Nephron progenitor cell (in vitro differentiated cells): ENCODE data around the gene HCFC1R1.

ENCODE experiments used
- DNase-seq: peaks from one replicate; pipeline ENCODE4 v3.0.0; 2021
- H3K27ac Mint-ChIP-seq: 2 replicates; pipeline ENCODE4 v1.8.0; 2021; ENCODE audit warnings: mild to moderate bottlenecking, moderate library complexity, mixed read lengths
- H3K27me3 Mint-ChIP-seq: 2 replicates; pipeline ENCODE4 v1.8.0; 2021; ENCODE audit warnings: mild to moderate bottlenecking, low read depth, mixed read lengths; ENCODE audit not compliant: poor library complexity
- H3K36me3 Mint-ChIP-seq: 2 replicates; pipeline ENCODE4 v1.8.0; 2021; ENCODE audit warnings: low read depth, mixed read lengths
- H3K4me1 Mint-ChIP-seq: 2 replicates; pipeline ENCODE4 v1.8.0; 2021; ENCODE audit warnings: mixed read lengths
- H3K4me3 Mint-ChIP-seq: 2 replicates; pipeline ENCODE4 v1.8.0; 2021; ENCODE audit warnings: mild to moderate bottlenecking, moderate library complexity, mixed read lengths
- H3K9me3 Mint-ChIP-seq: 2 replicates; pipeline ENCODE4 v1.8.0; 2021; ENCODE audit warnings: mild to moderate bottlenecking, moderate library complexity, mixed read lengths
- CTCF ChIP-seq: fragments of 200-600 bp; sonication (generic); IDR thresholded peaks from 2 replicates; pipeline ENCODE4 v1.5.0; 2021; ENCODE audit warnings: antibody characterized with exemption

HCFC1R1 gene

GRCh38 chr16:2985462-2985861 lies 38.3 kb downstream of the HCFC1R1 start:
- peaks cover 36% of the 10 kb centered on the region for H3K4me1 Mint-ChIP-seq
- peaks cover 16% of the 10 kb centered on the region for H3K27me3 Mint-ChIP-seq
- TF ChIP-seq CTCF: no peak
- H3K27ac Mint-ChIP-seq: no peak overlapping the region
- H3K4me3 Mint-ChIP-seq: no peak overlapping the region
- no peaks in the 10 kb centered on the region for H3K9me3 Mint-ChIP-seq
- DNase-seq: no peak
- H3K36me3 Mint-ChIP-seq: no peaks in the 10 kb centered on the region

DNA sequence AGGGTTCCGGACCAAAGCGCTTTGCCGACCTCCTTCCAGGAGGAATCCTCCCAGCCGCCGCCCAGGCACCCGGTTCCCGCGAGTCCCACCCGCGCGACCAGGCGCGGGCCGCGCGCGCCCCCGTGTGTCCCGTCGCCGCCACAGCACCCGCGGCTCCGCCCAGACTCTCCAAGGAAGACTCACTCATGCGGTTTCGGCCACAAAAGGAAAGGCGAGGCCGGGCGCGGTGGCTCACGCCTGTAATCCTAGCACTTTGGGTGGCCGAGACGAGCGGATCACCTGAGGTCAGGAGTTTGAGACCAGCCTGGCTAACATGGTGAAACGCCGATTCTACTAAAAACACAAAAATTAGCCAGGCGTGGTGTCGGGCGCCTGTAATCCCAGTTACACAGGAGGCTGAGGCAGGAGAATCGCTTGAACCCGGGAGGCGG lies 40.0 kb downstream of the HCFC1R1 start:
- Mint-ChIP-seq H3K27ac (no peak overlapping the region), H3K4me3 (peak overlapping the region; percentile 42), H3K36me3 (no peaks in the 10 kb centered on the region)

GRCh38 chr16:2982402-2982801 lies 41.3 kb downstream of the HCFC1R1 start:
- peaks cover 24% of the 10 kb centered on the region for H3K4me1 Mint-ChIP-seq
- TF ChIP-seq CTCF: no peak
- H3K4me3 Mint-ChIP-seq: peak overlapping the region; percentile 75
- no peak overlapping the region for H3K27ac Mint-ChIP-seq
- no peaks in the 10 kb centered on the region for H3K36me3 Mint-ChIP-seq
- DNase-seq: no peak
- peaks cover 14% of the 10 kb centered on the region for H3K27me3 Mint-ChIP-seq
- H3K9me3 Mint-ChIP-seq: no peaks in the 10 kb centered on the region

More for the DNA sequence above, 40.0 kb downstream of the HCFC1R1 start:
- DNase-seq: peak; percentile 91
- Mint-ChIP-seq H3K27me3 (peaks cover 14% of the 10 kb centered on the region), H3K4me1 (peaks cover 32% of the 10 kb centered on the region), H3K9me3 (no peaks in the 10 kb centered on the region)
- peak; percentile 89 for TF ChIP-seq CTCF

- H3K4me1 Mint-ChIP-seq: peaks cover 24% of the 10 kb centered on the region
- H3K4me3 Mint-ChIP-seq: peak overlapping the region; percentile 75
- no peak for TF ChIP-seq CTCF
- peaks cover 16% of the 10 kb centered on the region for H3K27me3 Mint-ChIP-seq
- H3K27ac Mint-ChIP-seq: peak overlapping the region; percentile 93
- no peaks in the 10 kb centered on the region for H3K36me3 Mint-ChIP-seq
- H3K9me3 Mint-ChIP-seq: no peaks in the 10 kb centered on the region
- no peak for DNase-seq
Measured at GRCh38 chr16:2981899-2982250, 41.9 kb downstream of the HCFC1R1 start.

DNA sequence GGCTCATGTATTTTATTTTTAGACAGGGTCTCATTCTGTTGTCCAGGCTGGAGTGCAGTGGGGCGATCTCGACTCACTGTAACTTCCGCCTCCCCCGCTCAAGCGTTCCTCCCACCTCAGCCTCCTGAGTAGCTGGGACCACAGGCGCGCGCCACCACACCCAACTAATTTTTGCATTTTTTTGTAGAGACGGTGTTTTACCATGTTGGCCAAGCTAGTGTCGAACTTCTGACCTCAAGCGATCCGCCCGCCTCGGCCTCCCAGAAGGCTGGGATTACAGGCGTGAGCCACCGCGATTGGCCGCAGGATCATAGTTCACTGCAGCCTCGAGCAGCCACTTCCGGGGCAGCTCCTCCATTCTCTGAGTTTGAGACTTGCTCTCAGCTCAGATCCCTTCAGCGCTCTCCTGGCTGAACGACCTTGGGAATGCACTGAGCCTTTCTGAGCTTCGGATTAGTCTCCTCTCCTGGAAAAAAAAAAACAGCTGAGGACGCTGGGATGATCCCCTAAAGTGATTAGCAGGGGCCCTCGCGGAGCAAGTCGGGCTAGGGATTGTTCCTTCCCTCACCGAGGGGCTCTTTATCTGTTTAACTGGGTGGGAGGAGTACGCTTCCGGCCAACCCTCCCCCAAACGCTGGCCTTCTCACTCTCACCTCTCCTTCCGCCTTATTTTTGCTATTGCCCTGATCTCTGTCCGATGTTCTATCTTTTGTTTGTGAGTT lies 42.4 kb downstream of the HCFC1R1 start:
- Mint-ChIP-seq H3K36me3 (no peaks in the 10 kb centered on the region), H3K4me1 (peaks cover 24% of the 10 kb centered on the region), H3K27ac (peak overlapping the region; percentile 93), H3K27me3 (peaks cover 16% of the 10 kb centered on the region), H3K4me3 (peak overlapping the region; percentile 75), H3K9me3 (no peaks in the 10 kb centered on the region)
- no peak for TF ChIP-seq CTCF
- DNase-seq: no peak
